B cell (primary cell): ENCODE data around the gene LCN10. TPM values are rescaled to one million over a fixed set of nuclear protein-coding genes. Genes with fewer than 3 reads are reported as not detected.

Source experiments
- ATAC-seq: fragments of 200-7000 bp; cut with Tn5 transposase; one replicate; pipeline ENCODE4 v1.10.0; 2021; ENCODE audit warnings: low read depth, mild to moderate bottlenecking, moderate number of reproducible peaks, moderate library complexity
- CTCF ChIA-PET: fragments of 350-600 bp; sonication (Branson Sonifier 250); formaldehyde crosslinking; loops from one replicate; lab custom pipeline; 2021; ENCODE audit warnings: antibody characterized with exemption, inconsistent platforms; lab: Charles Lee
- POLR2A ChIA-PET: fragments of 350-600 bp; sonication (Branson Sonifier 250); formaldehyde crosslinking; loops from one replicate; lab custom pipeline; 2021; ENCODE audit warnings: antibody characterized with exemption; lab: Charles Lee
- DNase-seq: peaks from one replicate; pipeline ENCODE4 v3.0.0; 2013
- H2AFZ ChIP-seq: 2 replicates; pipeline ENCODE4 v1.6.1; 2012; ENCODE audit warnings: mild to moderate bottlenecking, low read depth, low read length; ENCODE audit not compliant: insufficient read depth, poor library complexity, severe bottlenecking
- H3K27ac ChIP-seq, 2 donors: 1 replicate in 1 of 2; 2 replicates in 1 of 2; pipeline ENCODE4 v1.5.1; 2012 to 2013; ENCODE audit warnings: low read length in 2 of 2, mild to moderate bottlenecking in 2 of 2, moderate library complexity in 1 of 2
- H3K27me3 ChIP-seq, 4 experiments: fragments of 200-600 bp in 1 of 4; sonication (generic) in 1 of 4; replicated peaks in 1 of 4; 1 replicate in 2 of 4; 2 replicates in 2 of 4; pipeline versions ENCODE4 v1.6.1 to v1.7.0; 2013 to 2016; ENCODE audit warnings: low read length in 3 of 4, mild to moderate bottlenecking in 2 of 4, mixed read lengths in 1 of 4, moderate library complexity in 1 of 4; ENCODE audit not compliant: insufficient read depth in 4 of 4, control insufficient read depth in 3 of 4; ENCODE audit errors: control extremely low read depth in 1 of 4
- H3K36me3 ChIP-seq, 2 experiments: replicated peaks in 1 of 2; 1 replicate in 1 of 2; 2 replicates in 1 of 2; pipeline versions ENCODE4 v1.6.1 to v1.7.1; 2013; ENCODE audit warnings: low read length in 1 of 2; ENCODE audit not compliant: insufficient read depth in 2 of 2, control insufficient read depth in 1 of 2; ENCODE audit errors: control extremely low read depth in 1 of 2, extremely low read depth in 1 of 2
- H3K4me1 ChIP-seq, 2 donors: fragments of 200-600 bp in 1 of 2; sonication (generic) in 1 of 2; 1 replicate in 1 of 2; 2 replicates in 1 of 2; pipeline versions ENCODE4 v1.5.1 to v1.6.1; 2013 to 2017; ENCODE audit warnings: low read length in 2 of 2; ENCODE audit not compliant: control insufficient read depth in 2 of 2, insufficient read depth in 2 of 2
- H3K4me2 ChIP-seq: replicated peaks from 2 replicates; pipeline ENCODE3; 2012; ENCODE audit warnings: mild to moderate bottlenecking, low read depth, low read length; ENCODE audit not compliant: poor library complexity, severe bottlenecking
- H3K4me3 ChIP-seq, 5 experiments: fragments of 200-600 bp in 1 of 5; sonication (generic) in 1 of 5; 1 replicate in 3 of 5; 2 replicates in 2 of 5; pipeline versions ENCODE4 v1.5.1 to v1.7.0; 2011 to 2016; ENCODE audit warnings: low read length in 4 of 5, mild to moderate bottlenecking in 4 of 5, low read depth in 2 of 5, control low read depth in 1 of 5, moderate library complexity in 1 of 5; ENCODE audit not compliant: insufficient read depth in 1 of 5; ENCODE audit errors: control extremely low read depth in 1 of 5, extremely low read depth in 1 of 5
- H3K79me2 ChIP-seq: fragments of 200-600 bp; sonication (generic); one replicate; pipeline ENCODE4 v1.6.0; 2016; ENCODE audit warnings: low read length; ENCODE audit not compliant: control insufficient read depth, insufficient read depth
- H3K9ac ChIP-seq: fragments of 200-600 bp; sonication (generic); 2 replicates; pipeline ENCODE4 v1.6.1; 2017; ENCODE audit warnings: mild to moderate bottlenecking, low read length, moderate library complexity
- H3K9me3 ChIP-seq, 3 donors: one replicate each; pipeline versions ENCODE4 v1.6.1 to v1.7.1; 2013; ENCODE audit warnings: low read length in 2 of 3; ENCODE audit not compliant: control insufficient read depth in 2 of 3, insufficient read depth in 1 of 3; ENCODE audit errors: control extremely low read depth in 1 of 3
- H4K20me1 ChIP-seq: 2 replicates; pipeline ENCODE4 v1.6.0; 2012; ENCODE audit warnings: mild to moderate bottlenecking, low read length; ENCODE audit not compliant: insufficient read depth, control insufficient read depth, poor library complexity, severe bottlenecking
- H3K27ac Mint-ChIP-seq: one replicate; pipeline ENCODE4 v1.8.0; 2021; ENCODE audit warnings: mixed read lengths
- H3K27me3 Mint-ChIP-seq: one replicate; pipeline ENCODE4 v1.8.0; 2021; ENCODE audit warnings: mixed read lengths
- H3K4me1 Mint-ChIP-seq: one replicate; pipeline ENCODE4 v1.8.0; 2021; ENCODE audit warnings: mixed read lengths
- H3K4me3 Mint-ChIP-seq: one replicate; pipeline ENCODE4 v1.8.0; 2021; ENCODE audit warnings: mixed read lengths
- H3K9me3 Mint-ChIP-seq: one replicate; pipeline ENCODE4 v1.8.0; 2022; ENCODE audit warnings: mixed read lengths; ENCODE audit not compliant: insufficient read depth
- CTCF ChIP-seq: fragments of 200-600 bp; IDR thresholded peaks from one replicate; pipeline ENCODE4 v1.8.0; 2022; ENCODE audit warnings: antibody characterized with exemption, mild to moderate bottlenecking
- EZH2 ChIP-seq: IDR thresholded peaks from 2 replicates; pipeline ENCODE4 v1.6.1; 2012; ENCODE audit warnings: borderline replicate concordance, low read depth, mild to moderate bottlenecking, moderate library complexity, low read length; ENCODE audit not compliant: insufficient read depth, poor library complexity, severe bottlenecking
- WGBS: methylation state at CpG from one replicate; pipeline ENCODE4 v1.1.5; 2013; ENCODE audit warnings: missing lambda C conversion rate; ENCODE audit not compliant: insufficient coverage; 5-methylcytosine and 5-hydroxymethylcytosine counted together
- intact Hi-C: fragments of 100-400 bp; cut with micrococcal nuclease; formaldehyde crosslinking; loops from one replicate; pipeline ENCODE4 v1.10.0; 2022
- polyA plus RNA-seq: library from polyadenylated mRNA; depleted of rRNA; stranded (reverse); fragments of >200 nt; gene quantifications from 2 replicates; pipeline ENCODE4 v1.2.3, GENCODE V29; 2012
- total RNA-seq, 2 donors: library from RNA; stranded (reverse); fragments of 120-200 nt in 1 of 2; gene quantifications; 1 replicate in 1 of 2; 2 replicates in 1 of 2; pipeline versions ENCODE4 v1.2.3 to v1.2.4, GENCODE V29; 2013 to 2022

LCN10 gene
- total and polyA plus RNA-seq, 2 donors (not counting 1 experiment from before 2014, with no cell fraction given) = 76.3 to 93.0 TPM

GRCh38 chr9:136746155-136746490 lies 3.4 kb upstream of the LCN10 start:
- Histone ChIP-seq H3K36me3 (no peaks in the 10 kb centered on the region), H3K9ac (no peak overlapping the region), H4K20me1 (peaks cover 2% of the 10 kb centered on the region), H2AFZ (no peak overlapping the region), H3K4me3 (no peak overlapping the region), H3K9me3 (peaks cover under 1 to 7% (median 2%) of the 10 kb centered on the region in 3 donors), H3K4me2 (no peak overlapping the region), H3K27ac (no peak overlapping the region), H3K79me2 (peaks cover 23% of the 10 kb centered on the region), H3K4me1 (peaks cover 42 to 74% of the 10 kb centered on the region in 2 donors), H3K27me3 (no peaks in the 10 kb centered on the region)
- DNase-seq (no peak), ATAC-seq (no peak)
- ChIA-PET POLR2A (interaction anchor here (0.7 to 2.3 kb wide), 5 partner anchors 8 to 537 kb away, joined by 3 to 12 read pairs (median 6); no protein-coding TSS in a partner anchor), CTCF (interaction anchor here (1.6 kb wide), 1 partner anchor 12 kb away, joined by 5 read pairs; the partner anchor contains the start of gene LCN8)
- H3K27ac Mint-ChIP-seq = no peak overlapping the region
- no peaks in the 10 kb centered on the region for H3K9me3 Mint-ChIP-seq
- H3K4me1 Mint-ChIP-seq = peaks cover 72% of the 10 kb centered on the region
- no peak for TF ChIP-seq CTCF
- no peak for TF ChIP-seq EZH2
- no peak overlapping the region for H3K4me3 Mint-ChIP-seq
- H3K27me3 Mint-ChIP-seq = no peaks in the 10 kb centered on the region
- intact Hi-C loops = no loop called here
- whole genome bisulfite sequencing = 67% methylated on average over 9 of the region's 22 CpGs

- 95% methylated on average over 20 of the region's 23 CpGs for WGBS
- Histone ChIP-seq H3K36me3 (no peaks in the 10 kb centered on the region), H4K20me1 (peaks cover 7% of the 10 kb centered on the region), H3K9me3 (peaks cover 0 to 7% (median 0%) of the 10 kb centered on the region in 3 donors), H3K27ac (no peak overlapping the region), H3K9ac (no peak overlapping the region), H3K27me3 (no peaks in the 10 kb centered on the region), H2AFZ (no peak overlapping the region), H3K4me3 (no peak overlapping the region), H3K79me2 (peaks cover 28% of the 10 kb centered on the region), H3K4me1 (peaks cover 46 to 74% of the 10 kb centered on the region in 2 donors), H3K4me2 (no peak overlapping the region)
- ChIA-PET POLR2A (interaction anchor here (0.7 to 2.3 kb wide), 7 partner anchors 9 to 537 kb away, joined by 3 to 12 read pairs (median 6); partner anchors contain the start of gene LCN8), CTCF (interaction anchor here (1.6 to 3.3 kb wide), 3 partner anchors 12 to 21 kb away, joined by 5 to 18 read pairs (median 9); partner anchors contain the start of gene LCN8)
- peaks cover 71% of the 10 kb centered on the region for H3K4me1 Mint-ChIP-seq
- TF ChIP-seq EZH2 (no peak), CTCF (no peak)
- no peak overlapping the region for H3K4me3 Mint-ChIP-seq
- ATAC-seq = no peak
- no peak for DNase-seq
- peak overlapping the region; percentile 56 for H3K27ac Mint-ChIP-seq
- H3K9me3 Mint-ChIP-seq = no peaks in the 10 kb centered on the region
- H3K27me3 Mint-ChIP-seq = no peaks in the 10 kb centered on the region
- intact Hi-C loops = no loop called here
Measured at GRCh38 chr9:136745389-136746154, 2.8 kb upstream of the LCN10 start.
